GM12878 (cell line): ENCODE results near the gene CDC27.

ENCODE experiments used
- EGR1 ChIP-seq, 2 experiments: IDR thresholded peaks; 1 replicate in 1 of 2; 2 replicates in 1 of 2; pipeline ENCODE4 v1.6.1; 2011 to 2012; ENCODE audit warnings: low read depth in 2 of 2, low read length in 2 of 2, borderline replicate concordance in 1 of 2, mild to moderate bottlenecking in 1 of 2, moderate library complexity in 1 of 2
- EP300 ChIP-seq, 2 experiments: fragments of 150-350 bp in 1 of 2; IDR thresholded peaks; 2 replicates each; pipeline ENCODE4 v1.6.1; 2011 to 2012; ENCODE audit warnings: low read depth in 2 of 2, low read length in 2 of 2, borderline replicate concordance in 1 of 2, improper control_type of control experiment in 1 of 2, inconsistent platforms in 1 of 2; ENCODE audit not compliant: control insufficient read depth in 1 of 2
- HDAC2 ChIP-seq: fragments of 200-600 bp; sonication (generic); IDR thresholded peaks from 2 replicates; pipeline ENCODE4 v1.6.1; 2017
- JUNB ChIP-seq: IDR thresholded peaks from 2 replicates; pipeline ENCODE4 v1.6.1; 2016; ENCODE audit warnings: antibody characterized with exemption, mild to moderate bottlenecking
- NR2C2 ChIP-seq: IDR thresholded peaks from 2 replicates; pipeline ENCODE4 v1.6.1; 2011; ENCODE audit warnings: borderline replicate concordance, low read depth; ENCODE audit not compliant: control insufficient read depth, insufficient read length
- POLR2AphosphoS5 ChIP-seq: IDR thresholded peaks from 2 replicates; pipeline ENCODE4 v1.6.1; 2011; ENCODE audit warnings: mild to moderate bottlenecking, low read length, inconsistent platforms
- SIN3A ChIP-seq: IDR thresholded peaks from 2 replicates; pipeline ENCODE4 v1.6.1; 2012; ENCODE audit warnings: low read depth, low read length, improper control_type of control experiment
- SMC3 ChIP-seq: IDR thresholded peaks from 2 replicates; pipeline ENCODE4 v1.6.1; 2011; ENCODE audit warnings: low read length, improper control_type of control experiment, borderline replicate concordance
- SP1 ChIP-seq: IDR thresholded peaks from one replicate; pipeline ENCODE4 v1.6.1; 2011; ENCODE audit warnings: low read depth, low read length
- TF ChIP-seq, protein P1 (sequence below), 3 experiments: IDR thresholded peaks in 2 of 3; conservative IDR thresholded peaks in 1 of 3; 2 replicates each; pipeline ENCODE4 v1.5.1; 2011; ENCODE audit warnings: low read depth in 3 of 3, low read length in 3 of 3, mild to moderate bottlenecking in 3 of 3, control low read depth in 2 of 3, moderate library complexity in 2 of 3, inconsistent platforms in 1 of 3, mixed read lengths in 1 of 3; ENCODE audit not compliant: control insufficient read depth in 2 of 3, insufficient read depth in 1 of 3; ENCODE audit errors: extremely low read depth in 1 of 3
- TF ChIP-seq, protein P2 (sequence below): IDR thresholded peaks from 2 replicates; pipeline ENCODE4 v1.6.1; 2012; ENCODE audit warnings: mild to moderate bottlenecking, low read depth, low read length

DNA sequence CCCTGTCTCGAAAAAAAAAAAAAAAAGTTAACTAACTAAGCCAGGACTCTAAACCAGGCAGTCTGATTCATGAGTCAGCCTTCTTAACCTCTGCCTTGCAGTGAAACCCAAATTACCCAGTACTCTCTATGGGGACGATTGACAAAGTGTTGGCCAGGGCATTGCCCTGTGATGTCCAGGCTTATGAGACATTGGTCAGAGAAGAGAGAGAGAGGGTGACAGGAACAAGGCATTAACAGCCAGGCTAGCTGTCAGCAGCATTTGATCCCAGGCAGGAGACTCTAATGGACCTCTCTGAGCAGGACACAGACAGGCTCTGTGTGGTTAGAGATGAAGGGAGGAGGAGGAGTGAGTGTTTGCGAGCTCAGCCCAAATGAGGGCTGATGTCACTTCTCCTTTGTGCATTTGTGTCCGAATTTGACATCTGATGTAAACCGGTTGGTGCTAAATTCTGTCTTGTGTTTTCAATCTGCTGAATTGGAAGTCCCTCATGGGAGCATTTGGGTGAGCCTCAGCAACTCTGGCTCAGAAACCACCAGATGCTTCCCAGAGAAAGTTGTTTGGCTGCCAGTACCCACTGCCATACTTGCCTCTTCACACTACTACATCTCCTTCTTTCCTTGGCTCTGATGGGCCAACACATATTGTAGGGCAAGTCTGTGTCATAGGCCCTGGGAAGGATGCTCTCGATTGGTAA lies 15.8 kb upstream of the CDC27 start:
- TF ChIP-seq SP1, result no peak
- no peak for TF ChIP-seq SIN3A
- peak; percentile 46; the same call in 1 of the 2 replicates for TF ChIP-seq POLR2AphosphoS5
- no peak for TF ChIP-seq EGR1 (IDR thresholded peaks at IDR 0.05; ENCODE audit: borderline replicate concordance in 1 of 2, low read depth in 2 of 2, low read length in 2 of 2)
- TF ChIP-seq, protein P1, sequence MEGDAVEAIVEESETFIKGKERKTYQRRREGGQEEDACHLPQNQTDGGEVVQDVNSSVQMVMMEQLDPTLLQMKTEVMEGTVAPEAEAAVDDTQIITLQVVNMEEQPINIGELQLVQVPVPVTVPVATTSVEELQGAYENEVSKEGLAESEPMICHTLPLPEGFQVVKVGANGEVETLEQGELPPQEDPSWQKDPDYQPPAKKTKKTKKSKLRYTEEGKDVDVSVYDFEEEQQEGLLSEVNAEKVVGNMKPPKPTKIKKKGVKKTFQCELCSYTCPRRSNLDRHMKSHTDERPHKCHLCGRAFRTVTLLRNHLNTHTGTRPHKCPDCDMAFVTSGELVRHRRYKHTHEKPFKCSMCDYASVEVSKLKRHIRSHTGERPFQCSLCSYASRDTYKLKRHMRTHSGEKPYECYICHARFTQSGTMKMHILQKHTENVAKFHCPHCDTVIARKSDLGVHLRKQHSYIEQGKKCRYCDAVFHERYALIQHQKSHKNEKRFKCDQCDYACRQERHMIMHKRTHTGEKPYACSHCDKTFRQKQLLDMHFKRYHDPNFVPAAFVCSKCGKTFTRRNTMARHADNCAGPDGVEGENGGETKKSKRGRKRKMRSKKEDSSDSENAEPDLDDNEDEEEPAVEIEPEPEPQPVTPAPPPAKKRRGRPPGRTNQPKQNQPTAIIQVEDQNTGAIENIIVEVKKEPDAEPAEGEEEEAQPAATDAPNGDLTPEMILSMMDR (IDR thresholded peaks at IDR 0.05 in 2 of 3, conservative IDR thresholded peaks at IDR 0.05 in 1 of 3; ENCODE audit: control insufficient read depth in 2 of 3, extremely low read depth in 1 of 3, insufficient read depth in 1 of 3, low read depth in 3 of 3, low read length in 3 of 3), result no peak
- no peak for TF ChIP-seq SMC3
- no peak for TF ChIP-seq HDAC2
- no peak for TF ChIP-seq NR2C2
- TF ChIP-seq, protein P2, sequence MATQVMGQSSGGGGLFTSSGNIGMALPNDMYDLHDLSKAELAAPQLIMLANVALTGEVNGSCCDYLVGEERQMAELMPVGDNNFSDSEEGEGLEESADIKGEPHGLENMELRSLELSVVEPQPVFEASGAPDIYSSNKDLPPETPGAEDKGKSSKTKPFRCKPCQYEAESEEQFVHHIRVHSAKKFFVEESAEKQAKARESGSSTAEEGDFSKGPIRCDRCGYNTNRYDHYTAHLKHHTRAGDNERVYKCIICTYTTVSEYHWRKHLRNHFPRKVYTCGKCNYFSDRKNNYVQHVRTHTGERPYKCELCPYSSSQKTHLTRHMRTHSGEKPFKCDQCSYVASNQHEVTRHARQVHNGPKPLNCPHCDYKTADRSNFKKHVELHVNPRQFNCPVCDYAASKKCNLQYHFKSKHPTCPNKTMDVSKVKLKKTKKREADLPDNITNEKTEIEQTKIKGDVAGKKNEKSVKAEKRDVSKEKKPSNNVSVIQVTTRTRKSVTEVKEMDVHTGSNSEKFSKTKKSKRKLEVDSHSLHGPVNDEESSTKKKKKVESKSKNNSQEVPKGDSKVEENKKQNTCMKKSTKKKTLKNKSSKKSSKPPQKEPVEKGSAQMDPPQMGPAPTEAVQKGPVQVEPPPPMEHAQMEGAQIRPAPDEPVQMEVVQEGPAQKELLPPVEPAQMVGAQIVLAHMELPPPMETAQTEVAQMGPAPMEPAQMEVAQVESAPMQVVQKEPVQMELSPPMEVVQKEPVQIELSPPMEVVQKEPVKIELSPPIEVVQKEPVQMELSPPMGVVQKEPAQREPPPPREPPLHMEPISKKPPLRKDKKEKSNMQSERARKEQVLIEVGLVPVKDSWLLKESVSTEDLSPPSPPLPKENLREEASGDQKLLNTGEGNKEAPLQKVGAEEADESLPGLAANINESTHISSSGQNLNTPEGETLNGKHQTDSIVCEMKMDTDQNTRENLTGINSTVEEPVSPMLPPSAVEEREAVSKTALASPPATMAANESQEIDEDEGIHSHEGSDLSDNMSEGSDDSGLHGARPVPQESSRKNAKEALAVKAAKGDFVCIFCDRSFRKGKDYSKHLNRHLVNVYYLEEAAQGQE, result no peak
- peak; percentile 27 for TF ChIP-seq JUNB
- TF ChIP-seq EP300 (IDR thresholded peaks at IDR 0.05; ENCODE audit: borderline replicate concordance in 1 of 2, control insufficient read depth in 1 of 2, low read depth in 2 of 2, low read length in 2 of 2), result peak in 1 of 2 experiments; percentile 48; a peak in 1 of 4 replicates
